HG03139 (cell line): ENCODE measurements around the gene INPP4B.

Experiments used
- ATAC-seq: cut with Tn5 transposase; IDR thresholded peaks from one replicate; pipeline ENCODE4 v1.9.1; 2021; ENCODE audit not compliant: unreplicated experiment

INPP4B gene

DNA sequence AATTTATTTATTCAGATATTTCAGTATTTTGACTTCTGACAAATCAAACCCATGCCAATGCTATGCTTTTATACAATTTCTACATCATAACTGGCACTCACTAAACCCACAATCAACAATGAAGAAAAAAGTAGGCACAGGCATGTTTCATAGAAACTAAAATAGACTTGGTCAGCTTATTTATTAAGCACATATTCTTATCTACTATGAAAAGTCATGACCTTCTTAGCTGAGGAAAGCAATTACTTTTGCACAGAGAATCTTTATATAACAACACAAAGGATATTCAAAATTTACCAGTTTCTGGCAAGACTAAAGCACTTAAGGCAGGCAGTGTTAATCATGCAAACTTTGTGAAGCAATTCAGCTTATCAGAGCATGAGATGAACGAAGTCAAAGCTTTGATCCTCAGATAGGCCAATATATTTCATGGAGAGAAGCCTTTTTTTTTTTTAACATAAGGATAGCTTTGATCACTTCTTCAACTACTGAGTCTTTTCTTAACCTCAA, 490.6 kb downstream of the INPP4B start:
- no peak for ATAC-seq

DNA sequence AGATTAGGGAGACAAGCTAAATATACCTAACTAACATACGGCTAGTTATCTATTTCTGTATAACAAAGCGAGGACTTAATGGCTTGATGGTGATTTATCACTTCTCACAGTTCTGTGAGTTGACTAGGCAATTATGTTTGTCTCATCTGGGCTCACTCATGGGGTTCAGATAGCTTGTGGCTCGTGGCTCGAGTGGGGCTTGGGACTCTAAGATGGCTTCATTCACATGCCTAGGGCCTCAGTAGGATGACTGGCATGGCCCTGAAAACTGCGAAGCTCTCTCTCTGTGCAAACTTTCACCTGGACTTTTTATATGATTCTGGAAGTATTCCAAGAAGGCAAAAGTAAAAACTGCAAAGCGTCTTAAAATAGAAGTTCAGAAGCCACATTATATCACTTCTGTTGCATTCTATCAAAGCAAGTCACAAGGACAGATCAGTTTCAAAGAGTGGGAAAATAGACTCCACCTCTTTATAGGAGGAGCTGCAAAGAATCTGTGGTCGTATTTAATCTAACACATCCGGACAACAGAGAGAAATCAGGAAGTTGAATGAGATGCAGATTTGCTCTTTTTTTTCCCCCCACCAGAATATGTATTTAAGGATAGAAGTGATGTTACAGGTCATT, 491.2 kb downstream of the INPP4B start:
- ATAC-seq = no peak

GRCh38 chr4:142354041-142354440, 492.1 kb downstream of the INPP4B start:
- ATAC-seq = no peak

- ATAC-seq = no peak
Measured at GRCh38 chr4:142353149-142353738, 492.9 kb downstream of the INPP4B start.

GRCh38 chr4:142352712-142353111, 493.4 kb downstream of the INPP4B start:
- ATAC-seq = no peak

- ATAC-seq = no peak
Measured at GRCh38 chr4:142351958-142352357, 494.1 kb downstream of the INPP4B start.

DNA sequence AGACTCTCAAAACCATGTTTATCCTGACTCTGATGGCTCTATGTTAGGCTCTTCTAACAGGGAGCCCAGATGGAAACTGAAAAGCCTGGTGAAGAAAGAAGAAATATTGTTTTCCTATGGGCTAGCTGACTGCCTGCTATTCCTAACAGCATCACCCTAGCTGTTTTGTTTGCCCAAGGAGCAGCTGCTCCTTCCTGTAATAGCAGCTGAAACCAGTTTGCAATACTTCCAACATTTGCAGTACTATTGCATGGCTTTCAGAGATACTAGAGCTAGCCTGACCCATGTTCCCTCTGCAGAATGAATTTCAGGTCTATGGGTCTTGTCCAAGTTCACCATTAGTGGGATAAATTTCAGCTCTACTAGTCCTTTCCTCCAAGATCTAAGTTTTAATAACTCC, 495.2 kb downstream of the INPP4B start:
- ATAC-seq = no peak

GRCh38 chr4:142348613-142349021, 497.5 kb downstream of the INPP4B start:
- no peak for ATAC-seq

- ATAC-seq = no peak
Measured at GRCh38 chr4:142347241-142347640, 498.9 kb downstream of the INPP4B start.

DNA sequence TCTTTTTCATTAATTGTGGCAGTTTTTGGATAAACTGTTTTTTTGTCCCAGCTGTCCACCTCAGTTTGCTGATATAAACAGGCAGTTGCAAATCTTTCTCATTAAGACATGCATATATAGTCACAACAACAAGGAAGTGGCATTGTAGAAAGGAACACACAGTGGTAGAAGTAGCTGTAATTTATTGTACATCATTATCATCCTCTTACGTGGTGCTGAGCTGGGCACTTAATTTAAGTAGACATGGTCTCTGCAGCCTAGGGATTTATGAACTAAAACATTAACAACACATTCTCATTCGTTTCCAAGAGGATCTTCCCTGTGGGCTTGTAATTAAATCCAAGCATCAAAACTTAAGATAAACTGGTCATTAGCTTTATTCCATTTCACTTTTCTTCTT, 500.2 kb downstream of the INPP4B start:
- ATAC-seq = no peak

DNA sequence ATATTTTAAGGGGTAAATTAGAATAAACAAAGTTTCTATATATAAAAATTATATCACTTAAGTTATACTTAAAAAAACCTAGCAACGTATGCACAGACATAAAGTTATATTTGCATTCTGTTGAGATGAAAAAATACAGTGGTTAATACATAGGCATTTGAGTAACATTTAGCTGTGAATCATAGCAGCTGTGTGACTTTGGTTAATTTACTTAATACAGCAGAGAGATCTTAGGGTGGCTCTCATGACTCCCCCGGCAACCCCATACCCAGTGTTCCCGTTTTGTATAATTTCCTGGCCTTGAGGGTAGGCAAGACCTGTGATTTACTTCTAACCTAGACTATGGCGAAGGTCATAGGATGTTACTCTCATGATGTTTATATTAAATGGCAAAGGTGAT, 504.8 kb downstream of the INPP4B start:
- no peak for ATAC-seq

- no peak for ATAC-seq
Measured at GRCh38 chr4:142339053-142339452, 507.0 kb downstream of the INPP4B start.

GRCh38 chr4:142336251-142336934, 509.7 kb downstream of the INPP4B start:
- ATAC-seq = no peak

DNA sequence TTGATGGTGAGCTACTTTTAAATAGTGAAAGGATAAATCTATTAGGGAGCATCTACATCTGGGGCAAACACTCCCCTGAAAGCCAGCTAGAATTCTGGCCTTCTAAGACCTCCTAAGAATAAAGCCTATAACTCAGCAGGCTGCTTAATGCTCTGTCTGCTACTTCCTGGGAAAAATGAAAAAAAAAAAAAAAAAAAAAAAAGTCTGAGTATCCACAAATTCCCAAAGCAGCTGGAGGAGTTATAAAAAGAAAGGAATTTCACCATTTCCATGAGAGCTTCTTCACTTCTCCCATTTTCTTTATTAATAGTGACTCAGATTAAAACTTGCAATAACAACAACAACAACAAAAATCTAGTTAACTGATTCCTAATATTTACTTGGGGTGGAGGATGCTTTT, 511.2 kb downstream of the INPP4B start:
- no peak for ATAC-seq

- no peak for ATAC-seq
Measured at GRCh38 chr4:142331646-142332045, 514.5 kb downstream of the INPP4B start.

DNA sequence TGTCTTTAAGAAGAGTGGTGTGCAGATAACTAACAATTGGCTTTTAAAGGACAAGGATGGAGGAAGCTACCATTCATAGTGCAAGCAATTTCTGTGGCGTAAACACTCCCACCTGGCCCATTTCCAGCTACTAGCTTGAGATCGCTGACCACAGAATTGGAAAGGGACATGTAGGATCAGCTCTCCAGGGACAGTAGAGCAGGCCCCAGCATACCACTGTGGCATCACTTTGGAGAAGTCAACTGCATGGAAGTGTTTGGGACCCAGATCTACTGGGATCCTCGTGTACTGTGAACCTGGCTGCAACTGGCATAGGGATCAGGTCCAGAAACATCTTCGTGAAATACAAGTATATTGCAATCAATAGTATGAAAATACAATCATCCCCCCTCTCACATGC, 515.0 kb downstream of the INPP4B start:
- ATAC-seq = no peak

GRCh38 chr4:142330311-142330710, 515.8 kb downstream of the INPP4B start:
- no peak for ATAC-seq

- no peak for ATAC-seq
Measured at GRCh38 chr4:142329313-142329712, 516.8 kb downstream of the INPP4B start.

DNA sequence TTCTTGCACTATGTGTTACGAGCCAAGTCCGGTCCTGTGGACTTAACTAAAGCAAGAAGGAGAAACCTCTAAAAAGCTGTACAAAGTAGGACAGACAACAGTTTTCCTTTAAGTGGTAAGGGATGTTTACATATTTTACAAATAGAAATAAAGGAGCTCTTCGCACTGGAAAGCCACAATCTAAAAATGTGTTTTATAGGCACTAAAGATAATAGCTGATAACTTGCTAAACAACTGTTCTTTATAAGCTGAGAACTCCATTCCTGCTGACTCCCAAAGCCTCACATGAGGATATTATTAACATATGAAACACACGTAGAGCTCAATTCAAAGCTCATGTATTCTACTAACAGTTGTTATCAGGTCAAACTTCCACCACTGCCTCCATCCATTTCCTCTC, 519.9 kb downstream of the INPP4B start:
- ATAC-seq = no peak

GRCh38 chr4:142324572-142324971, 521.5 kb downstream of the INPP4B start:
- ATAC-seq = no peak

GRCh38 chr4:142322996-142323395, 523.1 kb downstream of the INPP4B start:
- ATAC-seq = no peak

DNA sequence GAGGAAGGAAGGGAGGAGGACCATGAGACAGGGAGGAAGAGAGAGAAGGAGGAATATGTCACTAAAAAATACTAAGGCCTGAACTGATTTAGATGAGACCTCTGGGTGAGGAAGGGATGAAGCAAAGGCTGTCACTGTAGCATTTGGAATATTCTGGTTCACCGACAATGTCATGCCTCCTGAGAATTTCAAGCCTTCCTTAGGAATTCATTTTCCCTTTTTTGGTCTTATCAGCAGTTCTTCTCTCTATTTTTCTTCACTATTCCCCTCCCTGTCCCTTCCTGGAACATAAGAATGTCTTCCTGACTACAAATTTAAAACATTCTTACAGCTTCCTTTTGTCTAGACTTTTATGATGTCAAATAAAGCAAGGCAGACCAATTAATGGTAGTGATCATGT, 527.8 kb downstream of the INPP4B start:
- no peak for ATAC-seq
